HL-60 (cell line): ENCODE measurements around the gene SLIRP.
A peak's percentile ranks its signal among the peaks of the same experiment; 100 is the strongest.

Experiments
- DNase-seq, 2 experiments: peaks; one replicate each; pipeline ENCODE4 v3.0.0-alpha.2; 2010 to 2020; ENCODE audit warnings: low read depth in 1 of 2, low spot score in 1 of 2
- H3K27ac ChIP-seq: fragments of 250-450 bp; sonication (Bioruptor Pico); replicated peaks from 2 replicates; pipeline ENCODE4 v1.5.1; 2020; ENCODE audit warnings: mild to moderate bottlenecking, moderate library complexity
- H3K27me3 ChIP-seq: fragments of 250-450 bp; sonication (Bioruptor Pico); 2 replicates; pipeline ENCODE4 v1.5.1; 2021; ENCODE audit warnings: mild to moderate bottlenecking, moderate library complexity; ENCODE audit not compliant: insufficient read depth, poor library complexity, severe bottlenecking
- H3K4me3 ChIP-seq: replicated peaks from 2 replicates; pipeline ENCODE4 v1.5.1; 2011; ENCODE audit warnings: mild to moderate bottlenecking, control low read depth, low read length; ENCODE audit not compliant: insufficient read depth
- GABPA ChIP-seq: IDR thresholded peaks from 2 replicates; pipeline ENCODE4 v1.6.1; 2012; ENCODE audit warnings: low read depth
- POLR2AphosphoS5 ChIP-seq: IDR thresholded peaks from 2 replicates; pipeline ENCODE4 v1.6.1; 2012; ENCODE audit warnings: low read depth
- SPI1 ChIP-seq: IDR thresholded peaks from 2 replicates; pipeline ENCODE4 v1.6.1; 2012; ENCODE audit warnings: low read depth, mild to moderate bottlenecking, borderline replicate concordance
- TF ChIP-seq, protein P1 (sequence below): IDR thresholded peaks from one replicate; pipeline ENCODE4 v1.5.1; 2011; ENCODE audit warnings: low read length, control low read depth, inconsistent platforms; ENCODE audit not compliant: insufficient read depth
- TF ChIP-seq, protein P2 (sequence below): IDR thresholded peaks from 2 replicates; pipeline ENCODE4 v1.6.1; 2012; ENCODE audit warnings: low read depth; ENCODE audit not compliant: insufficient replicate concordance

SLIRP gene

DNA sequence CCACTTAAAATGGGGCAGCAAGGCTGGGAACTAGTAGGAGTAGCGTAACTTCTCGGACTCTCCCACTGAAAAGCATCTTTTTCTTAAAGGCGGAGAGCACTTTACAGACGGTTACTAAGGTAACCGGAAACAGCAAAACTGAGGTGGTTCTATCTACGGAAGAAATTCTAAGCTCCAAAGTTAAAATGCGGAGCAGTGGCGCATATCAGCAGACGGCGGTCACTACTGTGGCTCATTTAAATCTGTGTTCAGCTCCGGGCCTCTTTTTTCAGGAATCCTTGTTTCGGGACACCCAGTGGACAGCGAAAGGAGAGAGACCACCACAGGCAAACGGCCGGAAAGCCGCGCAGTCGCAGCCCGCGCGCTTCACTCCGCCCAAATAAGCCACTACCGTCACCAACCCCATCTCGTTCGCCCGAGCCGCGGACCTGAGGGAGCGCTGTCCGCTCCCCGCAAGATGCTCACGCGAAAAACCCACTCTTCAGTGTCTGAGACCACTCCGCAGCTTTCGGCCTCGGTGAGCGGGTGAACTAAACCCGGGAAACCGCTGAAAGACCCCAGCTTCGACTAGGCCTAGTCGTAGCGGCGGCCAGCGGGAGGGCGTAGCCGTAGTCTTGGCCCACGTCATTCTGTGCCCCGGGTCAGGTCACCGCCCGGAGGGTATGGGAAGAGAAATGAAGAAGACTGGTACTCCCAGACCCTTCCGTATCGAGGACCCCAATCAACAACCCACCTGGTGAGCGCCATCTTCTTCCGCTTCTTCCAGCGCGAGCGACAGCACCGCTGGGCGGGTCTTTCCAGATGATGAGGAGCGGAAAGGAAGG, 52.7 kb downstream of the SLIRP start, which contains the start of gene SNW1:
Gene SNW1, minus strand, starts transcription at position 776 of the 824 bp plus-strand sequence. Its CDS starts 29 bp downstream, at position 747.
- Histone ChIP-seq H3K27me3 (no peaks in the 10 kb centered on the region), H3K4me3 (peak within 1 kb of the TSS; percentile 81), H3K27ac (peak within 1 kb of the TSS; percentile 85)
- DNase-seq: peak; percentile 69 to 85
- TF ChIP-seq, protein P1, sequence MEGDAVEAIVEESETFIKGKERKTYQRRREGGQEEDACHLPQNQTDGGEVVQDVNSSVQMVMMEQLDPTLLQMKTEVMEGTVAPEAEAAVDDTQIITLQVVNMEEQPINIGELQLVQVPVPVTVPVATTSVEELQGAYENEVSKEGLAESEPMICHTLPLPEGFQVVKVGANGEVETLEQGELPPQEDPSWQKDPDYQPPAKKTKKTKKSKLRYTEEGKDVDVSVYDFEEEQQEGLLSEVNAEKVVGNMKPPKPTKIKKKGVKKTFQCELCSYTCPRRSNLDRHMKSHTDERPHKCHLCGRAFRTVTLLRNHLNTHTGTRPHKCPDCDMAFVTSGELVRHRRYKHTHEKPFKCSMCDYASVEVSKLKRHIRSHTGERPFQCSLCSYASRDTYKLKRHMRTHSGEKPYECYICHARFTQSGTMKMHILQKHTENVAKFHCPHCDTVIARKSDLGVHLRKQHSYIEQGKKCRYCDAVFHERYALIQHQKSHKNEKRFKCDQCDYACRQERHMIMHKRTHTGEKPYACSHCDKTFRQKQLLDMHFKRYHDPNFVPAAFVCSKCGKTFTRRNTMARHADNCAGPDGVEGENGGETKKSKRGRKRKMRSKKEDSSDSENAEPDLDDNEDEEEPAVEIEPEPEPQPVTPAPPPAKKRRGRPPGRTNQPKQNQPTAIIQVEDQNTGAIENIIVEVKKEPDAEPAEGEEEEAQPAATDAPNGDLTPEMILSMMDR: no peak
- TF ChIP-seq POLR2AphosphoS5 (peak; percentile 67), GABPA (peak; percentile 59), SPI1 (no peak)
- TF ChIP-seq, protein P2, sequence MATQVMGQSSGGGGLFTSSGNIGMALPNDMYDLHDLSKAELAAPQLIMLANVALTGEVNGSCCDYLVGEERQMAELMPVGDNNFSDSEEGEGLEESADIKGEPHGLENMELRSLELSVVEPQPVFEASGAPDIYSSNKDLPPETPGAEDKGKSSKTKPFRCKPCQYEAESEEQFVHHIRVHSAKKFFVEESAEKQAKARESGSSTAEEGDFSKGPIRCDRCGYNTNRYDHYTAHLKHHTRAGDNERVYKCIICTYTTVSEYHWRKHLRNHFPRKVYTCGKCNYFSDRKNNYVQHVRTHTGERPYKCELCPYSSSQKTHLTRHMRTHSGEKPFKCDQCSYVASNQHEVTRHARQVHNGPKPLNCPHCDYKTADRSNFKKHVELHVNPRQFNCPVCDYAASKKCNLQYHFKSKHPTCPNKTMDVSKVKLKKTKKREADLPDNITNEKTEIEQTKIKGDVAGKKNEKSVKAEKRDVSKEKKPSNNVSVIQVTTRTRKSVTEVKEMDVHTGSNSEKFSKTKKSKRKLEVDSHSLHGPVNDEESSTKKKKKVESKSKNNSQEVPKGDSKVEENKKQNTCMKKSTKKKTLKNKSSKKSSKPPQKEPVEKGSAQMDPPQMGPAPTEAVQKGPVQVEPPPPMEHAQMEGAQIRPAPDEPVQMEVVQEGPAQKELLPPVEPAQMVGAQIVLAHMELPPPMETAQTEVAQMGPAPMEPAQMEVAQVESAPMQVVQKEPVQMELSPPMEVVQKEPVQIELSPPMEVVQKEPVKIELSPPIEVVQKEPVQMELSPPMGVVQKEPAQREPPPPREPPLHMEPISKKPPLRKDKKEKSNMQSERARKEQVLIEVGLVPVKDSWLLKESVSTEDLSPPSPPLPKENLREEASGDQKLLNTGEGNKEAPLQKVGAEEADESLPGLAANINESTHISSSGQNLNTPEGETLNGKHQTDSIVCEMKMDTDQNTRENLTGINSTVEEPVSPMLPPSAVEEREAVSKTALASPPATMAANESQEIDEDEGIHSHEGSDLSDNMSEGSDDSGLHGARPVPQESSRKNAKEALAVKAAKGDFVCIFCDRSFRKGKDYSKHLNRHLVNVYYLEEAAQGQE: no peak

DNA sequence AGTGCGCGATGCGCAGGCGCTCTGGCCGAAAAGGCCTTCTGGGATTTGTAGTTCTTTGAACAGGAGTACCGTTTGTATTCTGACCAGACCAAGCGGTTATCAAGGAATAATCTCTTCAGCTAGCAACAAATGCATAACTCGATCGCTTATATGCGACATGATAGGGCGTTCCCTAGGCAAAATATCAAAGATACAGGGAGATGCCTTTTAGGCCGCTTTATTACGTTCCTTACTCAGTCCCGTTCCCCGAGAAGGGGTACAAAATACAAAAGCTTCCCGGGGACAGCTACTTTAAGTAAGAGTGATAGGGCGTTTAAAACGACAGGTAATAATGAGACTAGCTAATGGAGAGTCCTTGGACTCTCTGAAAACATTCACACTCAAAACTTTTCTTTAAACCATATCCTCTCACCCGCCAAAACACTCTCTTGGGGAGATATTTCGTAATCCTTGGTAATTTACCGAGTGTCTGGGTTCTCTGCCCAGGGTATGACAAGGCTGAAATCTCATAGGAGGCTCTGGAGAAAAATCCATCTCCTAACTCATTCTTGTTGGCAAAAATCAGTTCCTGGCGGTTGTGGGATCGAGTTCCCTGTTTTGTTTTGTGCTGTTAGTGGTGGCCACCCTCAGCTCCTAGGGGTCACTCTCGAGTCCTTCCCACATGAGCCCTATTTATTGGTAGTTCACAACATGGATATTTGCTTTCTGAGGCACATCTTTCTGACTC, 53.5 kb downstream of the SLIRP start:
- peak overlapping the region; percentile 85 for H3K27ac ChIP-seq
- TF ChIP-seq SPI1: no peak
- TF ChIP-seq POLR2AphosphoS5: no peak
- no peak for TF ChIP-seq GABPA
- TF ChIP-seq, protein P2: no peak
- TF ChIP-seq, protein P1: no peak
- H3K4me3 ChIP-seq: peak overlapping the region; percentile 81
- H3K27me3 ChIP-seq: no peaks in the 10 kb centered on the region
- DNase-seq: peak in 1 of 2 experiments; percentile 1

DNA sequence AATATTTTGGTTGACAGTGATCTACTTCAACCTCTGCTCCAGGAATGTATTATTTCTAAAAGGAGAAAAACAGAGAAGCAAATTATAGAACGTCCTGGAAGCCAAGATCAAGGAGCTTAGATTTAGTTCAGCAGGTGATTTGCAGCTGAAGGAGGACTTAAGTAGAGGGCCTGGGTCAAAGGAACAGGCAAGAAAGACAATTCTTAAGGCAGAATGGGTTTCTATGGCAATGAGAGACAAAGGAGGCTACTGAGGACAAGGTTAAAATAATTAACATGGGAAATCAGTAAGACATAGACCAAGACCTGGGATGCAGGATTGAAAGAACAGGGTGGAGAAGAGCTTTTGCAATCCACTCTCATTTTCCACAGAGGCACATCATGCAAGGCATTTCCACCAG, 55.4 kb downstream of the SLIRP start:
- no peak for DNase-seq
- Histone ChIP-seq H3K27ac (peak overlapping the region; percentile 64), H3K27me3 (no peaks in the 10 kb centered on the region), H3K4me3 (no peak overlapping the region)
- TF ChIP-seq, protein P2: no peak
- TF ChIP-seq, protein P1: no peak
- TF ChIP-seq GABPA (no peak), SPI1 (no peak), POLR2AphosphoS5 (no peak)
